ENCODE results near the gene PTPRM. TPM values are rescaled to one million over a fixed set of nuclear protein-coding genes. Genes with fewer than 3 reads are reported as not detected.

Gene PTPRM
- polyA plus RNA-seq, 1 experiment, result 81.1 TPM

DNA sequence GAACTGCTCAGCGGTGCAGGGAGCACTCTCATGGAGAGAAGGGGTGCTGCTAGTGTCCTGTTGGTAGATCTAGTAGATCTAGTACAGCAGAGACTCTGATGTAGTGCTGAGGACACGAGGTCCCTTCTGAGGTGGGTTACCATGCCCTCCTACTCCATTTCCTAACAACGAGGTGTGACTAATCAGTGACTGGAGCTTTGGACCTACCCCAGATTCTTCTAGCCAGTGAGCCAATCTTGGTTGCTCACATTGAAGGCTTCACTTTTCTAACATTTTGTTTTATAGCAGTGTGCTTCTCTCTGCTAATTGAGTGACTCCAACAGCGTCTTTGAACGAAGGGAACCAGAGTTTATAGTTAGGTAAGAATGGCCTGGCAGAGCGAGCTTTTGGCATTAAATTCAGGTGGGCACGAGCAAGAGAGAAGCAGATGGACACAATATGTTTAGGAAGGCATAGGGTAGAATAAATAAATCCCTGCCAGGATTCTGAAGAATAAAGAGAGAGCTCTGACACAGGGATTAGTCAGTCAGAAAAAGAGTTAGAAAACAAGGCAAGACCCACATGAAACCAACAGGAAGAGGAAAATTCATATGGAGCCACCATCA, 736.1 kb downstream of the PTPRM start:
- POLR2A ChIA-PET, result interaction anchor here (0.5 kb wide), 1 partner anchor 401 kb away, joined by 5 read pairs; no protein-coding TSS in a partner anchor
- Histone ChIP-seq H3K4me3 (ENCODE audit: low read depth, low read length) (no peak overlapping the region), H3K27me3 (ENCODE audit: control insufficient read depth, insufficient read depth, low read length) (no peaks in the 10 kb centered on the region), H3K27ac (ENCODE audit: low read depth, low read length) (no peak overlapping the region), H3K9me3 (ENCODE audit: control insufficient read depth, insufficient read depth, low read length) (no peaks in the 10 kb centered on the region)
- DNase-seq (ENCODE audit: low read depth, low spot score), result no peak
- CTCF ChIA-PET, result no interaction called here
- TF ChIP-seq CTCF (IDR thresholded peaks at IDR 0.05; ENCODE audit: low read depth, low read length), result no peak

GRCh38 chr18:8307960-8308359, 740.8 kb downstream of the PTPRM start:
- TF ChIP-seq CTCF (IDR thresholded peaks at IDR 0.05; ENCODE audit: low read depth, low read length), result no peak
- no peak overlapping the region for H3K27ac ChIP-seq (ENCODE audit: low read depth, low read length)
- POLR2A ChIA-PET, result no interaction called here
- CTCF ChIA-PET, result interaction anchor here (1.5 kb wide), 1 partner anchor 172 kb away, joined by 3 read pairs; no protein-coding TSS in a partner anchor
- H3K27me3 ChIP-seq (ENCODE audit: control insufficient read depth, insufficient read depth, low read length), result no peaks in the 10 kb centered on the region
- H3K4me3 ChIP-seq (ENCODE audit: low read depth, low read length), result no peak overlapping the region
- no peaks in the 10 kb centered on the region for H3K9me3 ChIP-seq (ENCODE audit: control insufficient read depth, insufficient read depth, low read length)
- DNase-seq (ENCODE audit: low read depth, low spot score), result no peak

GRCh38 chr18:8313043-8313442, 745.9 kb downstream of the PTPRM start:
- H3K27me3 ChIP-seq (ENCODE audit: control insufficient read depth, insufficient read depth, low read length), result no peaks in the 10 kb centered on the region
- ChIA-PET POLR2A (no interaction called here), CTCF (no interaction called here)
- no peak overlapping the region for H3K4me3 ChIP-seq (ENCODE audit: low read depth, low read length)
- H3K9me3 ChIP-seq (ENCODE audit: control insufficient read depth, insufficient read depth, low read length), result no peaks in the 10 kb centered on the region
- no peak for DNase-seq (ENCODE audit: low read depth, low spot score)
- TF ChIP-seq CTCF (IDR thresholded peaks at IDR 0.05; ENCODE audit: low read depth, low read length), result no peak
- no peak overlapping the region for H3K27ac ChIP-seq (ENCODE audit: low read depth, low read length)

DNA sequence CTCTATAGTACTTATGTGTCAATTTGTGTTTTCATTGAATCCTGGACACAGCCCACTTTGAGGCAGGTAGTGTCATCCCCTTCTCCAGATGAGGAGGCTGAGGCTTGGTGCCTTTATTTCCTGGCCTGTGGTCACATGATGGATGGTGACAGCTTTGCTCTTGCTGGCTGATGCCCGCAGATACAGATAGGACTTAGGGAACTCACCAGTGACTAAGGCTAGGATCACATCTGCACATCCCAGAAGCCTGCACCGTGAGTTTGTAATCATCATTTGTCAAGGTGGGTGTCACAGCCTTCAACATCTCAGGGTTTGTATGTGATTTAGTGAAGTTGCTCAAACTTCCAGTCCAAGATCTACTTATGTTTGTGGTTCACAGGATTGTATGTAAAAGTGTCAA, 747.0 kb downstream of the PTPRM start:
- ChIA-PET CTCF (no interaction called here), POLR2A (no interaction called here)
- Histone ChIP-seq H3K9me3 (ENCODE audit: control insufficient read depth, insufficient read depth, low read length) (no peaks in the 10 kb centered on the region), H3K4me3 (ENCODE audit: low read depth, low read length) (no peak overlapping the region), H3K27ac (ENCODE audit: low read depth, low read length) (no peak overlapping the region), H3K27me3 (ENCODE audit: control insufficient read depth, insufficient read depth, low read length) (no peaks in the 10 kb centered on the region)
- DNase-seq (ENCODE audit: low read depth, low spot score), result no peak
- no peak for TF ChIP-seq CTCF (IDR thresholded peaks at IDR 0.05; ENCODE audit: low read depth, low read length)

DNA sequence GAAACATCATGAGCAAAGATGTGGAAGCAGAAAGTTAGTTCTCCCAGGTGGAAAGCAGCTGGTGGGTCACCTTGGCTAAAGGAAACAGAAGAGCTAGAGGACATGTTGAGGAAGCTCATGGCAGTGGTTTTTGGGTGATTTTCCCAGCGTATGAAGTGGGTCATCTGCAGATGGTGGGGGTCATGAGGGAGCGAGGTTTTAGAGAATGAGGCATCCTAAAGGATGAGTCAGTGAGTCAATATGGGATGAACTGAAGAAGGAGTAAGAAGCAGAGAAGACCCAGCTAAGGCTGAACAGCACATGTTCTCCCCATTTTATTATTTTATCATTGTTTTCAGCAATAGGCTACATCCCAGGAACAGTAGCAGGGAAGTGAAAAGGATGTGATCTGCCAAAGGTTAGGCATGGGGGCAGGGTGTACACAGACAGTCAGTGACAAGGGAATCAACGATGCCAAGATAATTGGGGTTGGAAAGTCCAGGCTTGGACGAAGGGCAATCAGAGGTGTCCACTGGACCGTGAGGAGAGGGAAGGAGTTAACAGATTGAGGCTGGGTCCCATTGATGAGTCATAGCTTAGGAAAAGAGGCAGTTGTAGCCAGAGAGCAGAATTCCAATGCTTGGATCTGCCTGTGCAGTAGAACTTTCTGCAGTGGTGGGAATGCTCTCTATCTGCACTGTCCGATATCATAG, 752.8 kb downstream of the PTPRM start:
- H3K27ac ChIP-seq (ENCODE audit: low read depth, low read length), result no peak overlapping the region
- TF ChIP-seq CTCF (IDR thresholded peaks at IDR 0.05; ENCODE audit: low read depth, low read length), result no peak
- no peak overlapping the region for H3K4me3 ChIP-seq (ENCODE audit: low read depth, low read length)
- DNase-seq (ENCODE audit: low read depth, low spot score), result peak; percentile 4
- no peaks in the 10 kb centered on the region for H3K27me3 ChIP-seq (ENCODE audit: control insufficient read depth, insufficient read depth, low read length)
- CTCF ChIA-PET, result interaction anchor here (0.6 to 1.6 kb wide), 2 partner anchors 10 to 12 kb away, joined by 3 to 4 read pairs; no protein-coding TSS in a partner anchor
- POLR2A ChIA-PET, result no interaction called here
- H3K9me3 ChIP-seq (ENCODE audit: control insufficient read depth, insufficient read depth, low read length), result no peaks in the 10 kb centered on the region
